Cardiac muscle cell (in vitro differentiated cells and primary cell): Measurements from ENCODE around the gene SLC24A1. TPM values are rescaled to one million over a fixed set of nuclear protein-coding genes. Genes with fewer than 3 reads are reported as not detected.

Source experiments
- DNase-seq, 2 donors: peaks; one replicate each; pipeline versions ENCODE4 v3.0.0 to v3.0.0-alpha.2; 2010 to 2017; ENCODE audit warnings: low read depth in 1 of 2, low spot score in 1 of 2
- H3K27ac ChIP-seq: fragments of 200-600 bp; sonication (generic); 2 replicates; pipeline ENCODE4 v1.5.1; 2016
- H3K27me3 ChIP-seq: fragments of 200-600 bp; sonication (generic); 2 replicates; pipeline ENCODE4 v1.6.0; 2016; ENCODE audit warnings: control low read depth
- H3K36me3 ChIP-seq: fragments of 200-600 bp; sonication (generic); 2 replicates; pipeline ENCODE4 v1.5.1; 2016; ENCODE audit warnings: control low read depth
- H3K4me1 ChIP-seq: fragments of 200-600 bp; sonication (generic); 2 replicates; pipeline ENCODE4 v1.8.1; 2017; ENCODE audit warnings: low read depth, mild to moderate bottlenecking, mixed run types
- H3K4me3 ChIP-seq: fragments of 200-600 bp; sonication (generic); 2 replicates; pipeline ENCODE4 v1.5.1; 2016; ENCODE audit warnings: mild to moderate bottlenecking
- H3K9me3 ChIP-seq: fragments of 200-600 bp; sonication (generic); 2 replicates; pipeline ENCODE4 v1.5.1; 2017; ENCODE audit warnings: low read depth, mild to moderate bottlenecking, control low read depth
- CTCF ChIP-seq: IDR thresholded peaks from 2 replicates; pipeline ENCODE4 v1.5.1; 2012; ENCODE audit warnings: low read depth, mild to moderate bottlenecking, low read length
- polyA plus RNA-seq: library from polyadenylated mRNA; unstranded; fragments of >200 nt; fragmentation: Nextera tagmentation; extraction: Ambion mirVana; gene quantifications from 2 replicates; pipeline ENCODE4 v1.2.1, GENCODE V29; 2016
- total RNA-seq: library from RNA; depleted of rRNA; stranded (reverse); fragments of >200 nt; gene quantifications from 2 replicates; pipeline ENCODE4 v1.2.3, GENCODE V29; 2016

Gene SLC24A1
- total and polyA plus RNA-seq, 2 experiments from 2014 or later, result 1.1 to 5.2 TPM

- H3K27ac ChIP-seq, result no peak overlapping the region
- H3K36me3 ChIP-seq, result no peaks in the 10 kb centered on the region
- DNase-seq, result peak in 1 of 2 donors; percentile 27
- H3K27me3 ChIP-seq, result no peaks in the 10 kb centered on the region
- no peaks in the 10 kb centered on the region for H3K9me3 ChIP-seq
- no peak for TF ChIP-seq CTCF
- H3K4me3 ChIP-seq, result no peak overlapping the region
- H3K4me1 ChIP-seq, result peaks cover 8% of the 10 kb centered on the region
Measured at GRCh38 chr15:65651831-65652749, 30.4 kb downstream of the SLC24A1 start.

DNA sequence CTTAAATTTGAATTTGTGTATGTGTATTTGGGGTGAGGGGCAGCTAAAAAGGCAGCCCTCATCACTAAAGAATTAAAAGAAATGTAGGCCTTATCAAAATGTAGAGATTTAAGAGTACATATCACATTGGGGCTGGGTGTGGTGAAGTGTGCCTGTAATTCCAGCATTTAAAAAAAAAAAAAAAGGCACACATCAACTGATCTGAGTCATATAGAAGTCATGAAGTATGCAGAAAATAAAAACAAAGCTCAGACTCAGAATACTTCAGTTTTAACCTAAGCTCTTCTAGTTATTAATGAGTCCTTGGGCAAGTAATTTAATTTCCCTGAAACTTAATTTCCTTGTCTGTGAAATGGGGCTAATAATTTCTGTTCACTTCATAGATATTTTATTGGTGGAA, 31.6 kb downstream of the SLC24A1 start:
- no peaks in the 10 kb centered on the region for H3K27me3 ChIP-seq
- peaks cover 13% of the 10 kb centered on the region for H3K4me1 ChIP-seq
- no peak for TF ChIP-seq CTCF
- DNase-seq, result no peak
- H3K4me3 ChIP-seq, result no peak overlapping the region
- no peaks in the 10 kb centered on the region for H3K9me3 ChIP-seq
- H3K36me3 ChIP-seq, result no peaks in the 10 kb centered on the region
- H3K27ac ChIP-seq, result no peak overlapping the region

- TF ChIP-seq CTCF, result no peak
- H3K27me3 ChIP-seq, result no peaks in the 10 kb centered on the region
- H3K27ac ChIP-seq, result no peak overlapping the region
- H3K4me1 ChIP-seq, result peaks cover 20% of the 10 kb centered on the region
- H3K36me3 ChIP-seq, result no peaks in the 10 kb centered on the region
- H3K4me3 ChIP-seq, result no peak overlapping the region
- DNase-seq, result peak in 1 of 2 donors; percentile 56
- H3K9me3 ChIP-seq, result no peaks in the 10 kb centered on the region
Measured at GRCh38 chr15:65653801-65654521, 32.2 kb downstream of the SLC24A1 start.

GRCh38 chr15:65655026-65655425, 33.3 kb downstream of the SLC24A1 start:
- H3K27ac ChIP-seq, result no peak overlapping the region
- no peaks in the 10 kb centered on the region for H3K36me3 ChIP-seq
- H3K4me1 ChIP-seq, result peaks cover 20% of the 10 kb centered on the region
- no peaks in the 10 kb centered on the region for H3K27me3 ChIP-seq
- H3K4me3 ChIP-seq, result no peak overlapping the region
- H3K9me3 ChIP-seq, result no peaks in the 10 kb centered on the region
- peak in 1 of 2 donors; percentile 30 for DNase-seq
- TF ChIP-seq CTCF, result no peak

DNA sequence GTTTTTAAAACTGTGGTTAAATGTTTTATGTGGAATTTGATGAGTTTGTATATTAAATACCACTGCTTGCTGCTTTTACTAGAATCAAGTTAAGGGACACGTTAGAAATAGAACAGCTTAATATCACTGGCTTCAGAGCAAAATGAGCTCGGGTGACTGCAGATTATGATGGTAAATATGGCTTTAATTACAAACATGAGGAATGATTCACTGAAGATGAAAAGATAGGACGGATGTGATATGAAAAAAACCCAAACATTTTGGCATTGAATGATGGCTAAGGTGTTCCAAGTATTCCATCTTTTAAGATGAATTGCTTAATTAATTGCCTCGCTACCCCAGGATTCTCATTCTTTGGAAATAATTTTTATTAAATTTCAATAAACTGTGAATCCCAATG, 33.7 kb downstream of the SLC24A1 start:
- Histone ChIP-seq H3K4me1 (peaks cover 20% of the 10 kb centered on the region), H3K27me3 (no peaks in the 10 kb centered on the region), H3K36me3 (no peaks in the 10 kb centered on the region), H3K9me3 (no peaks in the 10 kb centered on the region), H3K27ac (no peak overlapping the region), H3K4me3 (no peak overlapping the region)
- no peak for TF ChIP-seq CTCF
- DNase-seq, result no peak
